Neural cell (in vitro differentiated cells): ENCODE results near the gene ACAD11. TPM values are rescaled to one million over a fixed set of nuclear protein-coding genes. Genes with fewer than 3 reads are reported as not detected.

Source experiments
- H2AFZ ChIP-seq: fragments of 200-600, 300-800 bp; sonication (generic), shearing (Covaris generic); 2 replicates; pipeline ENCODE4 v1.6.0; 2014; ENCODE audit warnings: low read depth, mild to moderate bottlenecking, antibody characterized with exemption, low read length, moderate library complexity
- H3F3A ChIP-seq: fragments of 200-600 bp; shearing (Covaris generic); 2 replicates; pipeline ENCODE4 v1.6.1; 2016; ENCODE audit warnings: mild to moderate bottlenecking, moderate library complexity, mixed read lengths, antibody characterized with exemption, low read length; ENCODE audit not compliant: insufficient read depth, poor library complexity, severe bottlenecking
- H3K27ac ChIP-seq: fragments of 200-600, 300-800 bp; sonication (generic), shearing (Covaris generic); 2 replicates; pipeline ENCODE4 v1.5.1; 2014; ENCODE audit warnings: mild to moderate bottlenecking, low read length, moderate library complexity
- H3K27me3 ChIP-seq: fragments of 300-800, 200-600 bp; sonication (generic), shearing (Covaris generic); 2 replicates; pipeline ENCODE4 v1.6.0; 2014; ENCODE audit warnings: mild to moderate bottlenecking, low read depth, low read length, moderate library complexity; ENCODE audit not compliant: insufficient read depth
- H3K36me3 ChIP-seq: fragments of 300-800, 200-600 bp; sonication (generic), shearing (Covaris generic); 2 replicates; pipeline ENCODE4 v1.5.1; 2014; ENCODE audit warnings: mild to moderate bottlenecking, antibody characterized with exemption, low read length, moderate library complexity; ENCODE audit not compliant: insufficient read depth
- H3K4me2 ChIP-seq: fragments of 300-800, 200-600 bp; sonication (generic), shearing (Covaris generic); 2 replicates; pipeline ENCODE4 v1.6.0; 2014; ENCODE audit warnings: mild to moderate bottlenecking, low read length
- H3K4me3 ChIP-seq: fragments of 300-800, 200-600 bp; sonication (generic), shearing (Covaris generic); 2 replicates; pipeline ENCODE4 v1.5.1; 2014; ENCODE audit warnings: mild to moderate bottlenecking, low read length, moderate library complexity
- H3K79me2 ChIP-seq: fragments of 200-600 bp; shearing (Covaris generic); replicated peaks from 2 replicates; pipeline ENCODE4 v1.6.0; 2014; ENCODE audit warnings: mild to moderate bottlenecking, low read length, moderate library complexity; ENCODE audit not compliant: insufficient read depth
- H3K9ac ChIP-seq: fragments of 300-800, 200-600 bp; sonication (generic), shearing (Covaris generic); 2 replicates; pipeline ENCODE4 v1.6.1; 2016; ENCODE audit warnings: mild to moderate bottlenecking, low read length, mixed read lengths
- H3K9me2 ChIP-seq: fragments of 200-600 bp; shearing (Covaris generic); 2 replicates; pipeline ENCODE4 v1.6.1; 2016; ENCODE audit warnings: mild to moderate bottlenecking, low read length, mixed read lengths; ENCODE audit not compliant: insufficient read depth
- H3K9me3 ChIP-seq: fragments of 200-600, 300-800 bp; sonication (generic), shearing (Covaris generic); 2 replicates; pipeline ENCODE4 v1.6.1; 2016; ENCODE audit warnings: mild to moderate bottlenecking, mixed run types, low read length, moderate library complexity, mixed read lengths
- H4K20me1 ChIP-seq: fragments of 200-600 bp; shearing (Covaris generic); 2 replicates; pipeline ENCODE4 v1.6.1; 2016; ENCODE audit warnings: mild to moderate bottlenecking, mixed run types; ENCODE audit not compliant: insufficient read depth
- CTCF ChIP-seq: fragments of 450-650 bp; IDR thresholded peaks from 2 replicates; pipeline ENCODE4 v1.5.1; 2014; ENCODE audit warnings: antibody characterized with exemption, mild to moderate bottlenecking, moderate library complexity; ENCODE audit not compliant: poor library complexity, severe bottlenecking
- EP300 ChIP-seq: fragments of 450-650 bp; conservative IDR thresholded peaks from 2 replicates; pipeline ENCODE4 v1.6.1; 2014; ENCODE audit warnings: antibody characterized with exemption, mild to moderate bottlenecking, moderate library complexity; ENCODE audit not compliant: poor library complexity, severe bottlenecking
- EZH2 ChIP-seq: fragments of 200-600, 300-800 bp; shearing (Covaris generic), sonication (generic); IDR thresholded peaks from 2 replicates; pipeline ENCODE4 v1.6.1; 2014; ENCODE audit warnings: antibody characterized with exemption, low read length, borderline replicate concordance, mild to moderate bottlenecking; ENCODE audit not compliant: insufficient read depth, poor library complexity, severe bottlenecking
- MXI1 ChIP-seq: fragments of 450-650 bp; conservative IDR thresholded peaks from 2 replicates; pipeline ENCODE4 v1.6.1; 2014; ENCODE audit warnings: antibody characterized with exemption, mild to moderate bottlenecking; ENCODE audit not compliant: poor library complexity, severe bottlenecking
- POLR2AphosphoS5 ChIP-seq: IDR thresholded peaks from 2 replicates; pipeline ENCODE4 v1.6.1; 2012
- RAD21 ChIP-seq: fragments of 450-650 bp; conservative IDR thresholded peaks from 2 replicates; pipeline ENCODE4 v1.6.1; 2014; ENCODE audit warnings: antibody characterized with exemption, mild to moderate bottlenecking, moderate library complexity
- REST ChIP-seq: IDR thresholded peaks from 2 replicates; pipeline ENCODE4 v1.6.1; 2012; ENCODE audit warnings: borderline replicate concordance
- SMC3 ChIP-seq: fragments of 450-650 bp; conservative IDR thresholded peaks from 2 replicates; pipeline ENCODE4 v1.6.1; 2014; ENCODE audit warnings: antibody characterized with exemption, mild to moderate bottlenecking, moderate library complexity; ENCODE audit not compliant: poor library complexity
- TAF1 ChIP-seq: IDR thresholded peaks from 2 replicates; pipeline ENCODE4 v1.6.1; 2012; ENCODE audit warnings: low read depth
- polyA plus RNA-seq: library from polyadenylated mRNA; depleted of rRNA; stranded (reverse); fragments of >200 nt; gene quantifications from 2 replicates; pipeline ENCODE4 v1.2.3, GENCODE V29; 2014

Gene ACAD11
- polyA plus RNA-seq, 1 donor from 2014 or later, result 19.2 TPM

- H3K36me3 ChIP-seq, result peaks cover 17% of the 10 kb centered on the region
- TF ChIP-seq CTCF (no peak), TAF1 (no peak), REST (no peak), SMC3 (no peak), EP300 (no peak), RAD21 (no peak), EZH2 (no peak), POLR2AphosphoS5 (no peak), MXI1 (no peak)
- no peaks in the 10 kb centered on the region for H4K20me1 ChIP-seq
- H3F3A ChIP-seq, result no peaks in the 10 kb centered on the region
- H3K27me3 ChIP-seq, result no peaks in the 10 kb centered on the region
- H3K79me2 ChIP-seq, result no peaks in the 10 kb centered on the region
- H3K9me2 ChIP-seq, result no peaks in the 10 kb centered on the region
- H3K9ac ChIP-seq, result no peak overlapping the region
- no peak overlapping the region for H2AFZ ChIP-seq
- no peak overlapping the region for H3K4me3 ChIP-seq
- H3K4me2 ChIP-seq, result no peak overlapping the region
- no peaks in the 10 kb centered on the region for H3K9me3 ChIP-seq
- H3K27ac ChIP-seq, result no peak overlapping the region
Observed at GRCh38 chr3:132519914-132520313, 139.7 kb downstream of the ACAD11 start.

GRCh38 chr3:132517311-132517710 lies 142.3 kb downstream of the ACAD11 start:
- H2AFZ ChIP-seq, result no peak overlapping the region
- no peaks in the 10 kb centered on the region for H3K27me3 ChIP-seq
- no peak overlapping the region for H3K27ac ChIP-seq
- H3K9ac ChIP-seq, result no peak overlapping the region
- no peaks in the 10 kb centered on the region for H3K79me2 ChIP-seq
- H3K36me3 ChIP-seq, result peaks cover 11% of the 10 kb centered on the region
- no peak overlapping the region for H3K4me3 ChIP-seq
- no peak overlapping the region for H3K4me2 ChIP-seq
- no peaks in the 10 kb centered on the region for H3K9me3 ChIP-seq
- H3K9me2 ChIP-seq, result no peaks in the 10 kb centered on the region
- H3F3A ChIP-seq, result no peaks in the 10 kb centered on the region
- no peaks in the 10 kb centered on the region for H4K20me1 ChIP-seq
- no peak for TF ChIP-seq SMC3
- TF ChIP-seq RAD21, result no peak
- no peak for TF ChIP-seq POLR2AphosphoS5
- no peak for TF ChIP-seq MXI1
- TF ChIP-seq CTCF, result no peak
- TF ChIP-seq EZH2, result no peak
- no peak for TF ChIP-seq REST
- no peak for TF ChIP-seq EP300
- TF ChIP-seq TAF1, result no peak
